ENCODE results near the gene EIF2A. TPM values are rescaled to one million over a fixed set of nuclear protein-coding genes. Genes with fewer than 3 reads are reported as not detected.

EIF2A gene
- total and polyA plus RNA-seq, 9 of the 15 experiments (the other 6 are each of a cell fraction or from before 2014, with no cell fraction given): 106 to 192 (median 168) TPM

DNA sequence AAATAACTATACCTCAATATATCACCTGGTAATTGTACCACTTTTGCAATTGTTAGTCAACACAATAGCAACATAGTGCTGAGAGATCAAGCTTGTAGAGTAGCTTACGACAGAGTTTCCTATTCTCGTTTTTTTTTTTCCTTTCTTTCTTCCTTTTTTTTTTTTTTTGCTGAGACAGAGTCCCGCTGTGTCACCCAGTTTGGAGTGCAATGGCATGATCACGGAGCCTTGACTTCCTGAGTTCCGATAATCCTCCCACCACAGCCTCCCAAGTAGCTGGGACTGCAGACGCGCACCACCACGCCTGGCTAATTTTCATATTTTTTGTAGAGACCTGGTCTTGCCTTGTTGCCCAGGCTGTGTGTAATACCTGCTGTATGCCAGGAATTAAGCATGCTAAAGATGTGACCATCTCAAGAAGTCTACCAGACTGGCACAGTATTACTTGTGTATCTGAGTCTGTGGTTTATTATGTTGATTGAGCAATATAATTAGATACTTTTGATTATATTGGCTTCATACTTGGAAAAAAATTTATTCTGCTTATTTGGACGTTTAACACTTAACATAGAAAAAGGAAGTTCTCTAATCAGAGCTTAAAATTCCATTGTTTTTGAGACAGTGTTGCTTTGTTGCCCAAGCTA, 59.5 kb downstream of the EIF2A start (continued):
- TF ChIP-seq NBN (IDR thresholded peaks at IDR 0.05; ENCODE audit: low read depth) (no peak), STAT5B (CRISPR knock-in tag; IDR thresholded peaks at IDR 0.05) (no peak), KAT2B (IDR thresholded peaks at IDR 0.05; ENCODE audit: low read depth, low read length) (no peak), NR2C1 (IDR thresholded peaks at IDR 0.05) (no peak), NR2C1 (tag; IDR thresholded peaks at IDR 0.05) (no peak), HNRNPLL (IDR thresholded peaks at IDR 0.05; ENCODE audit: low read depth, low read length, poor library complexity, severe bottlenecking) (no peak), CREM (IDR thresholded peaks at IDR 0.05; ENCODE audit: low read depth) (0 out of 2 replicates have a peak, but pooled peaks have one; percentile 47), ZKSCAN8 (CRISPR knock-in tag; IDR thresholded peaks at IDR 0.05) (no peak), MBD2 (IDR thresholded peaks at IDR 0.05; ENCODE audit: borderline replicate concordance, low read depth) (no peak)
- TF ChIP-seq, protein P1, sequence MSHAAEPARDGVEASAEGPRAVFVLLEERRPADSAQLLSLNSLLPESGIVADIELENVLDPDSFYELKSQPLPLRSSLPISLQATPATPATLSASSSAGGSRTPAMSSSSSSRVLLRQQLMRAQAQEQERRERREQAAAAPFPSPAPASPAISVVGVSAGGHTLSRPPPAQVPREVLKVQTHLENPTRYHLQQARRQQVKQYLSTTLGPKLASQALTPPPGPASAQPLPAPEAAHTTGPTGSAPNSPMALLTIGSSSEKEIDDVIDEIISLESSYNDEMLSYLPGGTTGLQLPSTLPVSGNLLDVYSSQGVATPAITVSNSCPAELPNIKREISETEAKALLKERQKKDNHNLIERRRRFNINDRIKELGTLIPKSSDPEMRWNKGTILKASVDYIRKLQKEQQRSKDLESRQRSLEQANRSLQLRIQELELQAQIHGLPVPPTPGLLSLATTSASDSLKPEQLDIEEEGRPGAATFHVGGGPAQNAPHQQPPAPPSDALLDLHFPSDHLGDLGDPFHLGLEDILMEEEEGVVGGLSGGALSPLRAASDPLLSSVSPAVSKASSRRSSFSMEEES (CRISPR knock-in tag; IDR thresholded peaks at IDR 0.05): no peak
- TF ChIP-seq, protein P2, sequence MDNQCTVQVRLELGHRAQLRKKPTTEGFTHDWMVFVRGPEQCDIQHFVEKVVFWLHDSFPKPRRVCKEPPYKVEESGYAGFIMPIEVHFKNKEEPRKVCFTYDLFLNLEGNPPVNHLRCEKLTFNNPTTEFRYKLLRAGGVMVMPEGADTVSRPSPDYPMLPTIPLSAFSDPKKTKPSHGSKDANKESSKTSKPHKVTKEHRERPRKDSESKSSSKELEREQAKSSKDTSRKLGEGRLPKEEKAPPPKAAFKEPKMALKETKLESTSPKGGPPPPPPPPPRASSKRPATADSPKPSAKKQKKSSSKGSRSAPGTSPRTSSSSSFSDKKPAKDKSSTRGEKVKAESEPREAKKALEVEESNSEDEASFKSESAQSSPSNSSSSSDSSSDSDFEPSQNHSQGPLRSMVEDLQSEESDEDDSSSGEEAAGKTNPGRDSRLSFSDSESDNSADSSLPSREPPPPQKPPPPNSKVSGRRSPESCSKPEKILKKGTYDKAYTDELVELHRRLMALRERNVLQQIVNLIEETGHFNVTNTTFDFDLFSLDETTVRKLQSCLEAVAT (IDR thresholded peaks at IDR 0.05): 0 out of 4 replicates have a peak, but pooled peaks of 1 of the 2 experiments have one; percentile 61
- TF ChIP-seq, protein P3, sequence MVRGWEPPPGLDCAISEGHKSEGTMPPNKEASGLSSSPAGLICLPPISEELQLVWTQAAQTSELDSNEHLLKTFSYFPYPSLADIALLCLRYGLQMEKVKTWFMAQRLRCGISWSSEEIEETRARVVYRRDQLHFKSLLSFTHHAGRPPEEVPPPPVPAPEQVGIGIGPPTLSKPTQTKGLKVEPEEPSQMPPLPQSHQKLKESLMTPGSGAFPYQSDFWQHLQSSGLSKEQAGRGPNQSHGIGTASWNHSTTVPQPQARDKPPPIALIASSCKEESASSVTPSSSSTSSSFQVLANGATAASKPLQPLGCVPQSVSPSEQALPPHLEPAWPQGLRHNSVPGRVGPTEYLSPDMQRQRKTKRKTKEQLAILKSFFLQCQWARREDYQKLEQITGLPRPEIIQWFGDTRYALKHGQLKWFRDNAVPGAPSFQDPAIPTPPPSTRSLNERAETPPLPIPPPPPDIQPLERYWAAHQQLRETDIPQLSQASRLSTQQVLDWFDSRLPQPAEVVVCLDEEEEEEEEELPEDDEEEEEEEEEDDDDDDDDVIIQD (CRISPR knock-in tag; IDR thresholded peaks at IDR 0.05): no peak
- TF ChIP-seq, protein P4, sequence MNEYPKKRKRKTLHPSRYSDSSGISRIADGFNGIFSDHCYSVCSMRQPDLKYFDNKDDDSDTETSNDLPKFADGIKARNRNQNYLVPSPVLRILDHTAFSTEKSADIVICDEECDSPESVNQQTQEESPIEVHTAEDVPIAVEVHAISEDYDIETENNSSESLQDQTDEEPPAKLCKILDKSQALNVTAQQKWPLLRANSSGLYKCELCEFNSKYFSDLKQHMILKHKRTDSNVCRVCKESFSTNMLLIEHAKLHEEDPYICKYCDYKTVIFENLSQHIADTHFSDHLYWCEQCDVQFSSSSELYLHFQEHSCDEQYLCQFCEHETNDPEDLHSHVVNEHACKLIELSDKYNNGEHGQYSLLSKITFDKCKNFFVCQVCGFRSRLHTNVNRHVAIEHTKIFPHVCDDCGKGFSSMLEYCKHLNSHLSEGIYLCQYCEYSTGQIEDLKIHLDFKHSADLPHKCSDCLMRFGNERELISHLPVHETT (CRISPR knock-in tag; conservative IDR thresholded peaks at IDR 0.05 in 1 of 2, IDR thresholded peaks at IDR 0.05 in 1 of 2): no peak
- TF ChIP-seq, protein P5, sequence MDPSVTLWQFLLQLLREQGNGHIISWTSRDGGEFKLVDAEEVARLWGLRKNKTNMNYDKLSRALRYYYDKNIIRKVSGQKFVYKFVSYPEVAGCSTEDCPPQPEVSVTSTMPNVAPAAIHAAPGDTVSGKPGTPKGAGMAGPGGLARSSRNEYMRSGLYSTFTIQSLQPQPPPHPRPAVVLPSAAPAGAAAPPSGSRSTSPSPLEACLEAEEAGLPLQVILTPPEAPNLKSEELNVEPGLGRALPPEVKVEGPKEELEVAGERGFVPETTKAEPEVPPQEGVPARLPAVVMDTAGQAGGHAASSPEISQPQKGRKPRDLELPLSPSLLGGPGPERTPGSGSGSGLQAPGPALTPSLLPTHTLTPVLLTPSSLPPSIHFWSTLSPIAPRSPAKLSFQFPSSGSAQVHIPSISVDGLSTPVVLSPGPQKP (CRISPR knock-in tag; IDR thresholded peaks at IDR 0.05): no peak
- TF ChIP-seq, protein P6, sequence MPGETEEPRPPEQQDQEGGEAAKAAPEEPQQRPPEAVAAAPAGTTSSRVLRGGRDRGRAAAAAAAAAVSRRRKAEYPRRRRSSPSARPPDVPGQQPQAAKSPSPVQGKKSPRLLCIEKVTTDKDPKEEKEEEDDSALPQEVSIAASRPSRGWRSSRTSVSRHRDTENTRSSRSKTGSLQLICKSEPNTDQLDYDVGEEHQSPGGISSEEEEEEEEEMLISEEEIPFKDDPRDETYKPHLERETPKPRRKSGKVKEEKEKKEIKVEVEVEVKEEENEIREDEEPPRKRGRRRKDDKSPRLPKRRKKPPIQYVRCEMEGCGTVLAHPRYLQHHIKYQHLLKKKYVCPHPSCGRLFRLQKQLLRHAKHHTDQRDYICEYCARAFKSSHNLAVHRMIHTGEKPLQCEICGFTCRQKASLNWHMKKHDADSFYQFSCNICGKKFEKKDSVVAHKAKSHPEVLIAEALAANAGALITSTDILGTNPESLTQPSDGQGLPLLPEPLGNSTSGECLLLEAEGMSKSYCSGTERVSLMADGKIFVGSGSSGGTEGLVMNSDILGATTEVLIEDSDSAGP (CRISPR knock-in tag; IDR thresholded peaks at IDR 0.05): no peak
